Right renal pelvis (tissue), 4 donors: ENCODE measurements around the gene TBCK. TPM values are rescaled to one million over a fixed set of nuclear protein-coding genes. Genes with fewer than 3 reads are reported as not detected.
"Not testable (repeated sequence)": the region's sequence is repeated elsewhere in the genome, so short reads cannot be mapped to it uniquely, and the experiment has no call there.

Source experiments
- DNase-seq, 4 donors: peaks; one replicate each; pipeline ENCODE4 v3.0.0-alpha.2; 2013; ENCODE audit warnings: low read depth in 4 of 4, low spot score in 3 of 4, missing footprints in 1 of 4
- polyA plus RNA-seq, 4 donors: library from polyadenylated mRNA; unstranded; fragments of 120-200 nt; gene quantifications; one replicate each; pipeline ENCODE4 v1.2.1, GENCODE V29; 2013; ENCODE audit not compliant: insufficient read length in 4 of 4

TBCK gene
- polyA plus RNA-seq, 4 donors, result 54.1 to 68.1 (median 61.4) TPM

- no peak for DNase-seq
Measured at GRCh38 chr4:106323119-106323518, 7.1 kb upstream of the TBCK start.

GRCh38 chr4:106321814-106322213 lies 5.8 kb upstream of the TBCK start:
- DNase-seq, result not testable (repeated sequence)

GRCh38 chr4:106321168-106321567 lies 5.2 kb upstream of the TBCK start:
- DNase-seq, result not testable (repeated sequence)

GRCh38 chr4:106320235-106320634 lies 4.2 kb upstream of the TBCK start:
- DNase-seq, result no peak

GRCh38 chr4:106318511-106318910 lies 2.5 kb upstream of the TBCK start:
- DNase-seq, result no peak

- no peak for DNase-seq
Measured at GRCh38 chr4:106317815-106318214, 1.8 kb upstream of the TBCK start.

GRCh38 chr4:106316773-106317409 lies 882 bp upstream of the TBCK start:
- peak in 1 of 4 donors; percentile 12 for DNase-seq

GRCh38 chr4:106315476-106315967 lies 487 bp downstream of the TBCK start:
- peak in 2 of 4 donors; percentile 20 to 28 for DNase-seq

GRCh38 chr4:106314960-106315359 lies 1.0 kb downstream of the TBCK start:
- no peak for DNase-seq

GRCh38 chr4:106312997-106313522 lies 2.9 kb downstream of the TBCK start:
- DNase-seq, result no peak

- DNase-seq, result no peak
Measured at GRCh38 chr4:106312377-106312776, 3.6 kb downstream of the TBCK start.

GRCh38 chr4:106306561-106306960 lies 9.4 kb downstream of the TBCK start:
- no peak for DNase-seq

GRCh38 chr4:106305435-106306055 lies 10.5 kb downstream of the TBCK start:
- no peak for DNase-seq

- DNase-seq, result no peak
Measured at GRCh38 chr4:106304632-106305031, 11.4 kb downstream of the TBCK start.

GRCh38 chr4:106303548-106304281 lies 12.3 kb downstream of the TBCK start:
- no peak for DNase-seq

GRCh38 chr4:106302062-106302438 lies 14.0 kb downstream of the TBCK start:
- DNase-seq, result no peak

- no peak for DNase-seq
Measured at GRCh38 chr4:106301393-106302061, 14.5 kb downstream of the TBCK start.

- DNase-seq, result no peak
Measured at GRCh38 chr4:106299977-106300376, 16.0 kb downstream of the TBCK start.

GRCh38 chr4:106297245-106298035 lies 18.6 kb downstream of the TBCK start:
- DNase-seq, result no peak

- no peak for DNase-seq
Measured at GRCh38 chr4:106294062-106294461, 21.9 kb downstream of the TBCK start.
